Gastroesophageal sphincter (tissue), 2 donors: Measurements from ENCODE around the gene AIF1.

ENCODE experiments used
- EP300 ChIP-seq: sonication (generic); formaldehyde crosslinking; IDR thresholded peaks from one replicate; pipeline ENCODE4 v1.6.1; 2017; ENCODE audit warnings: antibody characterized with exemption, mild to moderate bottlenecking
- POLR2A ChIP-seq, 2 donors: fragments of 450-650 bp; IDR thresholded peaks; one replicate each; pipeline ENCODE4 v1.6.1; 2017; ENCODE audit warnings: antibody characterized with exemption in 2 of 2, mild to moderate bottlenecking in 2 of 2, moderate library complexity in 1 of 2

DNA sequence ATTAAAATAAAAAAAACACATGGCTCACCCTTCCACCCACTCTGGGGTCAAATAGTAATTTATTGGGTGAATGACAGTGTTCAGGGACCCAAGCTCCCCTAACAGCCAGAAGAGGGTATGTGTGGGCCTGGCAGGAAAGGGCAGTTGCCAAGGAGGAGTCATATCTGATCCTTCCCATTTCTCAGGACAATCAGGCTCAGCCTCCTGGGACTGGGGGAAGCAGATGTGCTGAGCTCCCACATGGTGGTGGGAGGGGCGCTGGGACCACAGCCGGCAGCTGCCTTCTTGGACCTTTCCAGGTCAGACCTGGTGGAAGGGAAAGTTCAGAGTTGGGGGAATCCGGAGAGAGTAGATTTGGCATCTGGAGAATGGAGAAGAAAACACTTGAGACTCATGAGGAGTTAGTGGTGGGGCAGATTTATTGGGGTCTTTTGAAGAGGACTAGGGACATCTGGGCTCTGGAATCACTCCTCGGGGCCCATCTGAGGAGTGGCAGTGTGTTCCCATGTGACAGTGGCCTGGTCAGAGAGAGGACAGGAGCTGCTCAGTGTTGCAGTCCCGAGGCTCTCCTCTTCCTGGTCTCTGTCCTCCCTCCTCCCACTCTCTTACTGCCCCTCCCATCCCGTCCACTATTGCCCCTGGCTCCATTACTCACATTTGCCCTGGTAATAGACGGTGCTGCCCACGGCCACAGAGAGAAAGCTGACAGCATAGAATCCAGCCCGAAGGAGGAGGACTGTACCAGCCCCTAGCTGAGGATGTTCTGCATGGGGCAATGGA, 26.0 kb upstream of the AIF1 start:
- no peak for TF ChIP-seq POLR2A (IDR thresholded peaks at IDR 0.05)
- TF ChIP-seq EP300, result no peak
